PC-9 (cell line): ENCODE data around the gene CATSPERB. TPM values are rescaled to one million over a fixed set of nuclear protein-coding genes. Genes with fewer than 3 reads are reported as not detected.

Experiments
- BruUV-seq: library from RNA; stranded (reverse); fragments of 400-500 nt; replicated peaks from 2 replicates; lab custom pipeline; 2021; lab: Mats Ljungman, UMichigan
- CTCF ChIA-PET: fragments of 300-600 bp; sonication (Branson Sonifier 250); formaldehyde crosslinking; loops from one replicate; lab custom pipeline; 2022; ENCODE audit warnings: antibody characterized with exemption; lab: Charles Lee
- POLR2A ChIA-PET: fragments of 300-600 bp; sonication (Branson Sonifier 250); formaldehyde crosslinking; loops from one replicate; lab custom pipeline; 2022; ENCODE audit warnings: antibody characterized with exemption; ENCODE audit not compliant: unreplicated experiment; lab: Charles Lee
- DNase-seq, 2 experiments: peaks; one replicate each; pipeline versions ENCODE4 v3.0.0 to v3.0.0-alpha.2; 2015 to 2022; ENCODE audit warnings: mixed read lengths in 1 of 2
- H2AFZ ChIP-seq: fragments of 200-600 bp; sonication (generic); 2 replicates; pipeline ENCODE4 v1.8.1; 2017; ENCODE audit warnings: antibody characterized with exemption
- H3F3A ChIP-seq: fragments of 200-600 bp; sonication (generic); 2 replicates; pipeline ENCODE4 v1.8.1; 2017; ENCODE audit warnings: antibody characterized with exemption, mild to moderate bottlenecking, low read depth; ENCODE audit not compliant: insufficient read depth
- H3K27ac ChIP-seq: fragments of 200-600 bp; sonication (generic); 2 replicates; pipeline ENCODE4 v1.6.1; 2016; ENCODE audit warnings: mixed run types
- H3K27me3 ChIP-seq: fragments of 200-600 bp; sonication (generic); 2 replicates; pipeline ENCODE4 v1.6.1; 2016; ENCODE audit warnings: low read depth, mixed run types; ENCODE audit not compliant: insufficient read depth
- H3K36me3 ChIP-seq: fragments of 200-600 bp; sonication (generic); 2 replicates; pipeline ENCODE4 v1.6.1; 2016; ENCODE audit warnings: low read depth, mixed run types
- H3K4me1 ChIP-seq: fragments of 200-600 bp; sonication (generic); replicated peaks from 2 replicates; pipeline ENCODE4 v1.6.1; 2016; ENCODE audit warnings: mixed run types; ENCODE audit not compliant: insufficient read depth
- H3K4me2 ChIP-seq: fragments of 200-600 bp; sonication (generic); 2 replicates; pipeline ENCODE4 v1.6.1; 2017; ENCODE audit warnings: mixed run types
- H3K4me3 ChIP-seq: fragments of 200-600 bp; sonication (generic); 2 replicates; pipeline ENCODE4 v1.6.1; 2016; ENCODE audit warnings: mixed run types
- H3K79me2 ChIP-seq: fragments of 200-600 bp; sonication (generic); 2 replicates; pipeline ENCODE4 v1.6.1; 2017; ENCODE audit warnings: low read depth, mixed run types
- H3K9me2 ChIP-seq: fragments of 200-600 bp; sonication (generic); 2 replicates; pipeline ENCODE4 v1.8.1; 2017; ENCODE audit warnings: mild to moderate bottlenecking; ENCODE audit not compliant: insufficient read depth
- H3K9me3 ChIP-seq: fragments of 200-600 bp; sonication (generic); 2 replicates; pipeline ENCODE4 v1.8.1; 2016; ENCODE audit warnings: low read depth; ENCODE audit not compliant: insufficient read depth
- H4K20me1 ChIP-seq: fragments of 200-600 bp; sonication (generic); 2 replicates; pipeline ENCODE4 v1.8.1; 2017; ENCODE audit not compliant: insufficient read depth
- EZH2 ChIP-seq: fragments of 200-600 bp; sonication (generic); IDR thresholded peaks from 2 replicates; pipeline ENCODE4 v1.8.0; 2017; ENCODE audit warnings: antibody characterized with exemption, low read depth
- intact Hi-C: fragments of 100-400 bp; cut with micrococcal nuclease; formaldehyde crosslinking; loops from one replicate; pipeline ENCODE4 v1.10.0; 2022; ENCODE audit not compliant: unreplicated experiment
- total RNA-seq: library from RNA; stranded (reverse); gene quantifications from 2 replicates; pipeline ENCODE4 v1.2.3, GENCODE V29; 2021
- TF ChIP-seq, protein P1 (sequence below): fragments of 200-600 bp; sonication (generic); conservative IDR thresholded peaks from 2 replicates; pipeline ENCODE4 v1.6.1; 2017; ENCODE audit warnings: mixed run types, antibody characterized with exemption, mild to moderate bottlenecking, moderate library complexity

Gene CATSPERB
- total RNA-seq, 1 experiment from 2014 or later: not detected

GRCh38 chr14:91624757-91625156, 107.1 kb downstream of the CATSPERB start:
- Histone ChIP-seq H3K36me3 (no peaks in the 10 kb centered on the region), H3K79me2 (no peaks in the 10 kb centered on the region), H3K4me2 (no peak overlapping the region), H3K9me3 (no peaks in the 10 kb centered on the region), H2AFZ (no peak overlapping the region), H3K9me2 (no peaks in the 10 kb centered on the region), H3K27me3 (no peaks in the 10 kb centered on the region), H3K27ac (no peak overlapping the region), H4K20me1 (no peaks in the 10 kb centered on the region), H3F3A (no peaks in the 10 kb centered on the region), H3K4me1 (no peaks in the 10 kb centered on the region), H3K4me3 (no peak overlapping the region)
- intact Hi-C loops: no loop called here
- ChIA-PET POLR2A (no interaction called here), CTCF (no interaction called here)
- BruUV-seq: no TSS peak
- TF ChIP-seq, protein P1, sequence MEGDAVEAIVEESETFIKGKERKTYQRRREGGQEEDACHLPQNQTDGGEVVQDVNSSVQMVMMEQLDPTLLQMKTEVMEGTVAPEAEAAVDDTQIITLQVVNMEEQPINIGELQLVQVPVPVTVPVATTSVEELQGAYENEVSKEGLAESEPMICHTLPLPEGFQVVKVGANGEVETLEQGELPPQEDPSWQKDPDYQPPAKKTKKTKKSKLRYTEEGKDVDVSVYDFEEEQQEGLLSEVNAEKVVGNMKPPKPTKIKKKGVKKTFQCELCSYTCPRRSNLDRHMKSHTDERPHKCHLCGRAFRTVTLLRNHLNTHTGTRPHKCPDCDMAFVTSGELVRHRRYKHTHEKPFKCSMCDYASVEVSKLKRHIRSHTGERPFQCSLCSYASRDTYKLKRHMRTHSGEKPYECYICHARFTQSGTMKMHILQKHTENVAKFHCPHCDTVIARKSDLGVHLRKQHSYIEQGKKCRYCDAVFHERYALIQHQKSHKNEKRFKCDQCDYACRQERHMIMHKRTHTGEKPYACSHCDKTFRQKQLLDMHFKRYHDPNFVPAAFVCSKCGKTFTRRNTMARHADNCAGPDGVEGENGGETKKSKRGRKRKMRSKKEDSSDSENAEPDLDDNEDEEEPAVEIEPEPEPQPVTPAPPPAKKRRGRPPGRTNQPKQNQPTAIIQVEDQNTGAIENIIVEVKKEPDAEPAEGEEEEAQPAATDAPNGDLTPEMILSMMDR: no peak
- no peak for TF ChIP-seq EZH2
- DNase-seq: no peak

- CTCF ChIA-PET: no interaction called here
- POLR2A ChIA-PET: no interaction called here
- Histone ChIP-seq H3F3A (no peaks in the 10 kb centered on the region), H3K27me3 (no peaks in the 10 kb centered on the region), H3K36me3 (no peaks in the 10 kb centered on the region), H4K20me1 (no peaks in the 10 kb centered on the region), H3K9me3 (no peaks in the 10 kb centered on the region), H3K9me2 (no peaks in the 10 kb centered on the region), H3K4me1 (peaks cover 13% of the 10 kb centered on the region), H3K4me2 (peak overlapping the region; percentile 16; the same call in 1 of the 2 replicates), H3K4me3 (no peak overlapping the region), H3K79me2 (no peaks in the 10 kb centered on the region), H2AFZ (peak overlapping the region; percentile 74), H3K27ac (peak overlapping the region; percentile 58)
- no TSS peak for BruUV-seq
- TF ChIP-seq, protein P1: no peak
- intact Hi-C loops: no loop called here
- DNase-seq: no peak
These were observed 117.7 kb downstream of the CATSPERB start for GRCh38 chr14:91614187-91614586.

- no peak for TF ChIP-seq EZH2
- TF ChIP-seq, protein P1: no peak
- POLR2A ChIA-PET: no interaction called here
- peak overlapping the region; percentile 16; the same call in 1 of the 2 replicates for H3K4me2 ChIP-seq
These were observed 118.3 kb downstream of the CATSPERB start for GRCh38 chr14:91613459-91614112.

More at GRCh38 chr14:91613459-91614112, 118.3 kb downstream of the CATSPERB start:
- BruUV-seq: no TSS peak
- no peaks in the 10 kb centered on the region for H4K20me1 ChIP-seq
- no peaks in the 10 kb centered on the region for H3K36me3 ChIP-seq
- H3K79me2 ChIP-seq: no peaks in the 10 kb centered on the region
- DNase-seq: no peak
- intact Hi-C loops: no loop called here
- H3K9me3 ChIP-seq: no peaks in the 10 kb centered on the region
- CTCF ChIA-PET: no interaction called here
- no peaks in the 10 kb centered on the region for H3F3A ChIP-seq
- no peaks in the 10 kb centered on the region for H3K27me3 ChIP-seq
- H2AFZ ChIP-seq: peak overlapping the region; percentile 74; the same call in 1 of the 2 replicates
- peaks cover 13% of the 10 kb centered on the region for H3K4me1 ChIP-seq
- H3K4me3 ChIP-seq: no peak overlapping the region
- peak overlapping the region; percentile 58 for H3K27ac ChIP-seq
- no peaks in the 10 kb centered on the region for H3K9me2 ChIP-seq
